ENCODE measurements around the gene RIBC1.
"Not testable (repeated sequence)": the region's sequence is repeated elsewhere in the genome, so short reads cannot be mapped to it uniquely, and the experiment has no call there.

RIBC1 gene

GRCh38 chrX:53441531-53442321, 19.1 kb downstream of the RIBC1 start:
- H3K36me3 ChIP-seq (ENCODE audit: insufficient read depth, low read length): no peaks in the 10 kb centered on the region
- no peaks in the 10 kb centered on the region for H3K9me3 ChIP-seq (ENCODE audit: control insufficient read depth, insufficient read depth, low read length)
- H3K4me1 ChIP-seq (ENCODE audit: insufficient read depth, low read length): no peaks in the 10 kb centered on the region
- H3K9ac ChIP-seq (ENCODE audit: low read depth, low read length): peak overlapping the region; percentile 71; the same call in 1 of the 2 replicates

- Histone ChIP-seq H3K9me3 (ENCODE audit: control insufficient read depth, insufficient read depth, low read length) (no peaks in the 10 kb centered on the region), H3K4me1 (ENCODE audit: insufficient read depth, low read length) (no peaks in the 10 kb centered on the region), H3K9ac (ENCODE audit: low read depth, low read length) (no peak overlapping the region), H3K36me3 (ENCODE audit: insufficient read depth, low read length) (no peaks in the 10 kb centered on the region)
These were observed 19.6 kb downstream of the RIBC1 start for GRCh38 chrX:53442322-53442631.

GRCh38 chrX:53445977-53446376, 23.3 kb downstream of the RIBC1 start:
- Histone ChIP-seq H3K9me3 (ENCODE audit: control insufficient read depth, insufficient read depth, low read length) (no peaks in the 10 kb centered on the region), H3K4me1 (ENCODE audit: insufficient read depth, low read length) (no peaks in the 10 kb centered on the region), H3K36me3 (ENCODE audit: insufficient read depth, low read length) (no peaks in the 10 kb centered on the region), H3K9ac (ENCODE audit: low read depth, low read length) (no peak overlapping the region)

GRCh38 chrX:53447441-53447840, 24.8 kb downstream of the RIBC1 start:
- Histone ChIP-seq H3K9me3 (ENCODE audit: control insufficient read depth, insufficient read depth, low read length) (no peaks in the 10 kb centered on the region), H3K36me3 (ENCODE audit: insufficient read depth, low read length) (no peaks in the 10 kb centered on the region), H3K4me1 (ENCODE audit: insufficient read depth, low read length) (no peaks in the 10 kb centered on the region)

GRCh38 chrX:53449632-53450031, 27.0 kb downstream of the RIBC1 start:
- no peaks in the 10 kb centered on the region for H3K36me3 ChIP-seq (ENCODE audit: insufficient read depth, low read length)
- H3K9ac ChIP-seq (ENCODE audit: low read depth, low read length): no peak overlapping the region
- H3K9me3 ChIP-seq (ENCODE audit: control insufficient read depth, insufficient read depth, low read length): no peaks in the 10 kb centered on the region
- H3K4me1 ChIP-seq (ENCODE audit: insufficient read depth, low read length): no peaks in the 10 kb centered on the region

More at GRCh38 chrX:53447441-53447840, 24.8 kb downstream of the RIBC1 start:
- H3K9ac ChIP-seq (ENCODE audit: low read depth, low read length): no peak overlapping the region

GRCh38 chrX:53452812-53453211, 30.1 kb downstream of the RIBC1 start:
- H3K9ac ChIP-seq (ENCODE audit: low read depth, low read length): no peak overlapping the region
- no peaks in the 10 kb centered on the region for H3K9me3 ChIP-seq (ENCODE audit: control insufficient read depth, insufficient read depth, low read length)
- H3K4me1 ChIP-seq (ENCODE audit: insufficient read depth, low read length): no peaks in the 10 kb centered on the region
- H3K36me3 ChIP-seq (ENCODE audit: insufficient read depth, low read length): no peaks in the 10 kb centered on the region

- Histone ChIP-seq H3K9me3 (ENCODE audit: control insufficient read depth, insufficient read depth, low read length) (no peaks in the 10 kb centered on the region), H3K4me1 (ENCODE audit: insufficient read depth, low read length) (no peaks in the 10 kb centered on the region), H3K9ac (ENCODE audit: low read depth, low read length) (no peak overlapping the region)
These were observed 33.6 kb downstream of the RIBC1 start for GRCh38 chrX:53456254-53456653.

GRCh38 chrX:53458082-53458481, 35.4 kb downstream of the RIBC1 start:
- Histone ChIP-seq H3K4me1 (ENCODE audit: insufficient read depth, low read length) (no peaks in the 10 kb centered on the region), H3K9ac (ENCODE audit: low read depth, low read length) (no peak overlapping the region), H3K36me3 (ENCODE audit: insufficient read depth, low read length) (no peaks in the 10 kb centered on the region), H3K9me3 (ENCODE audit: control insufficient read depth, insufficient read depth, low read length) (no peaks in the 10 kb centered on the region)

More at GRCh38 chrX:53456254-53456653, 33.6 kb downstream of the RIBC1 start:
- no peaks in the 10 kb centered on the region for H3K36me3 ChIP-seq (ENCODE audit: insufficient read depth, low read length)

GRCh38 chrX:53468659-53469058, 46.0 kb downstream of the RIBC1 start:
- H3K9ac ChIP-seq (ENCODE audit: low read depth, low read length); H3K4me1 ChIP-seq (ENCODE audit: insufficient read depth, low read length); H3K9me3 ChIP-seq (ENCODE audit: control insufficient read depth, insufficient read depth, low read length): not testable (repeated sequence)

GRCh38 chrX:53471346-53471745, 48.7 kb downstream of the RIBC1 start:
- Histone ChIP-seq H3K9ac (ENCODE audit: low read depth, low read length) (no peak overlapping the region), H3K9me3 (ENCODE audit: control insufficient read depth, insufficient read depth, low read length) (no peaks in the 10 kb centered on the region), H3K36me3 (ENCODE audit: insufficient read depth, low read length) (no peaks in the 10 kb centered on the region), H3K4me1 (ENCODE audit: insufficient read depth, low read length) (no peaks in the 10 kb centered on the region)

More at GRCh38 chrX:53468659-53469058, 46.0 kb downstream of the RIBC1 start:
- H3K36me3 ChIP-seq (ENCODE audit: insufficient read depth, low read length): not testable (repeated sequence)

- Histone ChIP-seq H3K9ac (ENCODE audit: low read depth, low read length) (no peak overlapping the region), H3K36me3 (ENCODE audit: insufficient read depth, low read length) (no peaks in the 10 kb centered on the region), H3K9me3 (ENCODE audit: control insufficient read depth, insufficient read depth, low read length) (no peaks in the 10 kb centered on the region), H3K4me1 (ENCODE audit: insufficient read depth, low read length) (peaks cover 2% of the 10 kb centered on the region; the same call in 1 of the 2 replicates)
These were observed 52.0 kb downstream of the RIBC1 start for GRCh38 chrX:53474707-53475106.

- H3K9ac ChIP-seq (ENCODE audit: low read depth, low read length): no peak overlapping the region
- H3K4me1 ChIP-seq (ENCODE audit: insufficient read depth, low read length): peaks cover 5% of the 10 kb centered on the region; the same call in 1 of the 2 replicates
- no peaks in the 10 kb centered on the region for H3K9me3 ChIP-seq (ENCODE audit: control insufficient read depth, insufficient read depth, low read length)
- H3K36me3 ChIP-seq (ENCODE audit: insufficient read depth, low read length): no peaks in the 10 kb centered on the region
These were observed 53.7 kb downstream of the RIBC1 start for GRCh38 chrX:53476371-53476770.

- Histone ChIP-seq H3K9ac (ENCODE audit: low read depth, low read length) (no peak overlapping the region), H3K4me1 (ENCODE audit: insufficient read depth, low read length) (peaks cover 5% of the 10 kb centered on the region; the same call in 1 of the 2 replicates)
These were observed 56.6 kb downstream of the RIBC1 start for GRCh38 chrX:53479301-53479700.

More at GRCh38 chrX:53479301-53479700, 56.6 kb downstream of the RIBC1 start:
- Histone ChIP-seq H3K36me3 (ENCODE audit: insufficient read depth, low read length) (no peaks in the 10 kb centered on the region), H3K9me3 (ENCODE audit: control insufficient read depth, insufficient read depth, low read length) (no peaks in the 10 kb centered on the region)
